ENCODE results near the gene TMEFF2.

Gene TMEFF2

DNA sequence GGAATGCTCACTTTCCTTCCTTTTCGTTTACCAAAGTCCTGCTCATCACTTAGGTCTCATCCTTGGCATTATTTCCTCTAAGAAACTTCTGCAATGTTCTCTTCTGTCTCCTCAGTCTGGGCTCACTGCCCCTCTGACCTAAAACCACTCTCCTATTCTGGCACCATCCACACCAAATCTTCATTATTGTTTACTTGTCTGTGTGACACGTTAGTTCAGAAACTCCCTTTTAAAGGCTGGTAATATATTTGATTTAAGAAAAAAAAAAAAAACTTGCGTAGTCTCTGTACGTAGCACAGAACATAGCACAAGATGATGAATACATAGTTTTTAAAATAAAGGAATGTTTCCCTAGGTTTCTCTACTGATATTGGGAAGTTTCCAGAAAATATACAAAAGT, 229.0 kb downstream of the TMEFF2 start:
- no peak for DNase-seq (ENCODE audit: low read depth)

DNA sequence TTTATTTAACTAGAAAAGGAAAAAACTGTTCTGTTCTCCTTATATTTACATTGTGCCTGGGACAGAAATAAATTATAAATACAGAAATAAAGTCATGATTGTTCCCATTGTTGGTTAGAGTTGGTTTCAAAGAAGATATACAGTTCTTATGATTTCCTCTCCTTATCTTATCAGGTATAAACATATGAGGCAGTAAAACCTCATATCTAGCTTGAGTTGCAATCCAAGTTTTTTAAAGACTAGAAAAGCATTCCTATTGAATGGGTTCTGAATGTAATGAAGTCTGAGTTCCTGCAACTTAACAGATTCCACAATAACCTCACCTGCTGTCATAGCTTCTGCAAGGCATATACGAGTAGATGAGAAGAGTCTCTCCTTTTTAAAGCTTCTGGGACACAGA, 233.2 kb downstream of the TMEFF2 start:
- no peak for DNase-seq (ENCODE audit: low read depth)

DNA sequence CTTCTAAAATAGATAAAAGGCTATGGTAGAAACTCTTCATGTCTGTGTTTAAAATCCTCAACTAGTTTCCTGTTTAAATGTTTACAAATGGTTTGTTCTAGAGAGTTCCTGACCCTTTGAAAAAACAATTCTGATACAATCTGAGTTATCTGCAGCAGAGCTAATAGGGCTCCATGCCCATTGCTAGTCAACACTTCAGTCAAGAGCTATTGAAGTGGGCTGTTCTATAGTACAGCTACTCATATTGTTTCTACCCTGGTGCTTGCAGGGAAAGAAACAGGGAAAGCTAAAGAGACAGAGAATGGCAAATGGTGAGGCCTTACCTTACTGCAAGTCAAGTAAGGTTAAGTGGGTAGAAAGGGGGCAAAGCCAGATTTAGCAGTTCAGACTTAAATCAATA, 235.5 kb downstream of the TMEFF2 start:
- DNase-seq (ENCODE audit: low read depth), result no peak

DNA sequence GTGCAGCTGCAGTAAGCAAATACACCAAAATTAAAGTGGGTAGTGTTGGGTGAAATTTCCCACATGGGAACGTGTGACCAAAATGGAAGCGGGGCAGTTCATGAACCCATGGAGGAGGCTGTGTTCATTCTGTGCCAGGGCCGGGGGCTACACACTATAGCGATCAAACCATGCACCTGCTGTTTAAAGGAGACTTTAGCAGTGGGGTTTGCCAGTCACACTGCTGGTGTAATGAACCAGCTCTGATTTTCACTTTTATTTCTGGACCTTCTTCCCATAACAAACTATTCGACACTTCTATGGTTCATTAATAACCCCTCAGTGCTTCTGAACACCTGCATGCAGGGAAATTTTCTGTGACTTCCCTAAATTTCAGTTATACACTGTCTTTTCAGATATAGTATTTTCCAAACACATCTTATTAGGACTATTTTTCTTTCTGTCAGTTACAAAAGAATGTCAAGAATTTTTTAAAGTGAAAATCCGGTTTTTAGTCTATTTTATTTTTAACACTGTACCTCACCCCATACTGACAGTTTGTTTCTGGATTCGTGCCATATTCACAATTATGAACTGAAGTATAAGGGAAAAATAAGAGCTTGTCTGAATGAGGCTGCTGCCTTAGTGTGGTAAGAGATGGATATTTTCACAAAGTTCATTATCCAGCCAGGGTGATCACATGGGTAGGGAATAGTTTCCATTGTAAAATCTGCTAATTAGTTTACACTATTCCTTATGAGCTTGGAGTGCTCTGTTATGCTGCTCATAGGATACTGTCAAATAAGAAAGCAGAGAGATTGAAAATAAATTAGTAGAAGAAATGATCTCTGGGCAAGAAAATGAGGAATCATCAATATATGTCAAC, 236.5 kb downstream of the TMEFF2 start:
- DNase-seq (ENCODE audit: low read depth), result no peak

DNA sequence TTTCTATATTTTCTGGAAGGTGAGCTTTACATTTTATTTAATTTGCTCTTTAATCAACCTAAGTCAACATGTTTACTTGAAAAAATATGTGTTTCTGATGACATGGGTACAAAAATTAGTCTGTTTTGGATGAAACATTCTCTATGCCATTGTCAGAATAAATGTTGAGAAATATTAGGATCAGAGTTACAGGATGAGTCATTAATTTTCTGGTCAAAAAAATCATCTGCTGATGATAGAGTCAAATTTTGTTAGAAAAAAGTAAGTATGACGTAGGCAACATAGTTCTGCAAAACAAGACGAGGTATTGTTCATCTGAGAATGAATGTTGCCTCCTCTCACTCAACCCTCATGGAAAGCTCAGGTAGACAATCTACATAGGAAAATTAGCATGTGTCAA, 240.3 kb downstream of the TMEFF2 start:
- no peak for DNase-seq (ENCODE audit: low read depth)

DNA sequence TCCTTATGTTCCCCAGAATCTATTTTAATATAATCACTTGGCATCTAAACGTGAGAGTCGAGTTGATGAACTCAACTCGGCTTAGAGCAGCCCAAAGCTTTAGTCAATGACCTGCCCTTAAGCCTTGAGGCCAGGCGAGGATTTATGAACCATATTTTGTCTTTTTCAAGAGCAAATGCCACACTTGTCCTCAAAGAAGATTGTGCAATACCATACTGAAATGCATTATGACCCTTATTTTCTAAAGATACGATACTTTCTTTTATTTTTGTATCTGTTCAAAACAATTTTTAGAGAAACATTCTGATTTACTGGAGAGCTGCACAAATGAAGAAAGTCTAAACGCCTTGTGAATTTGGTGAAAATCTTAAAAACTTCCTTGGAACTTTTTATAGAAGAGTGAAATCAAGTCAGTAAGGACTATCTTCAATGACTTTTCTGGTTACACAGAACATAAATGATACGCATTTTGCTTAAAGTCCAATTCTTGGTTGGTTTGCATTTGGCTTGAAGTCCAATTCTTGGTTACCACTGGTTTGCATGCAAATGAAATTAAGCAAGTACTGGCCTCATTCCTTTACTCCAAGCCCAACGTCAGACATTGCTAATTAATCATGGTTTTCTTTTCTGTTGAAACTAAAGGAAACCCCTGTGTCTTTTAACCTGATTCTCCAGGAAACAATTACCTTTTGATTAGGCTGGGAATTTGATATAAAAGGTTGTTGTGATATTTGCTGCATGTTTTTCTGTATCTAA, 242.0 kb downstream of the TMEFF2 start:
- DNase-seq (ENCODE audit: low read depth), result no peak

DNA sequence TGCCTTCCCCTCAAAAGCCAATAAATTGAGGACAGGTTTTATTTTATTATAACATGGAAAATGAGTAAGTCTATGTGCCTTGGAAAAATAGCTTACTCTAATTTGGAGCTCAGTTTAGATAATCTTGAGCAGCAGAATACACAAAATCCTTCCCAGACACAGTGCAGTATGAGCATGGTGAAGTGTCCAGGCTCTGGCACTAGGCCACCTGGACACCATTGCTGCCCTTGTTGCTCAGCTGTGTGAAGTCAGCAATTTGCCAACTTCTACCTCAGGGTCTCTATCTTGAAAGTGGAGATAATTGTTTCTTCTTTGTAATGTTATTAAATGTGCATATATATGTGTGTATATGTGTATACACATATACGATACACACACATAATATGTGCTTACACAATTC, 242.9 kb downstream of the TMEFF2 start:
- no peak for DNase-seq (ENCODE audit: low read depth)

DNA sequence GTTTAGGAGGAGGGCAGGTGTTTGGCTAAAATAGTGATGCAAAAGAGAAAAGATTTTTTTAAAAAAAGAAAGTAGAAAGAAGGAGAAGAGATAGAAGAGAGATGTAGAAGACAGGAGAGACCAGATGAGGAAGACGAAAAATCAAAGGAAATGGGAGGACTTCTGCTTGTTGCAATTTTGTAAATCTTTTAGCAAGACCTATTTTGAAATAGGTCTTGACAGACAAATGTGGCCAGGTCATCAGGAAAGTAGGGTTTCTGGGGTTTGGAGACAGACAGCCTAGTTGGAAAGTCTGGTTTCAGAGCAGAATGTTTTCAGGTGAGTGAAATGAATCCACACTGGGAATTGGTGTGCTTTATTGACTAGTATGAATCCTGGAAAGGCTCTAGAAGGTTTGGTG, 243.4 kb downstream of the TMEFF2 start:
- DNase-seq (ENCODE audit: low read depth), result no peak

DNA sequence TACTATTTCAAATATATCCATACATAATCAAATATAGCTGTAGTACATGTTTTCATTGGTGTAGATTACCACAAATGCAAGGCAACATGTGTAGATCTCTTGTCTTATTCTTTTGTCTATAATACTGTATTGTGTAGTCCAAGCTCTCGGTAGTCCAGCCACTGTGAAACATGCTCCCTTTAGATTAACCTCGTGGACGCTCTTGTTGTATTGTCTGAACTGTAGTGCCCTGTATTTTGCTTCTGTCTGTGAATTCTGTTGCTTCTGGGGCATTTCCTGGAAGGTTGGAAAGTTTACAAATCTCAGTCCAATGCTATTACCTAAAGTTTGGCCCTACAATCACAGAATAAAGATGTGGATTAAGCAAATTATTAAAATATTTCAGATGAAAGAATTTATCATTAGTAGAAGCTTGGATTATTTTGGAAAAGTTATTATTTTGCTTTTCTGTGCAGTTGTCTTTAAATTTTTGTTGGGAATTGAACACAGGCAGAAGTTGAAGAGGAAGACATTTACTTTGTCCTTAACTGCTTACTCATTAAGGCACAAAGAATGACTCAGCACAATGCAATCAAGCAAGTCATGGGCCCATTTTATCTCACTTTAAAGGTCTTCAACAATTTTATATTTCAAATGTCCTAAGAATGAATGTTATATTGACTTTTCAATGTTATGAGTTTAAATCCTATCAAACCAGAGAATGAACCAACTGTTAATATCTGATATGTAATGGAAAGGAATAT, 244.4 kb downstream of the TMEFF2 start:
- DNase-seq (ENCODE audit: low read depth), result no peak

DNA sequence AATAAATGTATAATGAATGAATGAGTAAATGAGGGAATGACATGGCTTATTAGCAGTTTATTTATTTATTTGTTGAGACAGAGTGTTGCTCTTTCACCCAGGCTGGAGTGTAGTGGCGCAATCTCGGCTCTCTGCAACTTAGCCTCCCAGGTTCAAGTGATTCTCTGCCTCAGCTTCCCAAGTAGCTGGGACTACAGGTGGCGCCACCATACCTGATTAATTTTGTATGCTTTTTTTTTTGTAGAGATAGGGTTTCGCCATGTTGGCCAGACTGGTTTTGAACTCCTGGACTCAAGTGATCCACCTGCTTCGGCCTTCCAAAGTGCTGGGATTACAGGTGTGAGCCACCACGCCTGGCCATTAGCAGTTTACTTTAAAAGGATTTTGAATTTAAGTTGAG, 247.5 kb downstream of the TMEFF2 start:
- no peak for DNase-seq (ENCODE audit: low read depth)

DNA sequence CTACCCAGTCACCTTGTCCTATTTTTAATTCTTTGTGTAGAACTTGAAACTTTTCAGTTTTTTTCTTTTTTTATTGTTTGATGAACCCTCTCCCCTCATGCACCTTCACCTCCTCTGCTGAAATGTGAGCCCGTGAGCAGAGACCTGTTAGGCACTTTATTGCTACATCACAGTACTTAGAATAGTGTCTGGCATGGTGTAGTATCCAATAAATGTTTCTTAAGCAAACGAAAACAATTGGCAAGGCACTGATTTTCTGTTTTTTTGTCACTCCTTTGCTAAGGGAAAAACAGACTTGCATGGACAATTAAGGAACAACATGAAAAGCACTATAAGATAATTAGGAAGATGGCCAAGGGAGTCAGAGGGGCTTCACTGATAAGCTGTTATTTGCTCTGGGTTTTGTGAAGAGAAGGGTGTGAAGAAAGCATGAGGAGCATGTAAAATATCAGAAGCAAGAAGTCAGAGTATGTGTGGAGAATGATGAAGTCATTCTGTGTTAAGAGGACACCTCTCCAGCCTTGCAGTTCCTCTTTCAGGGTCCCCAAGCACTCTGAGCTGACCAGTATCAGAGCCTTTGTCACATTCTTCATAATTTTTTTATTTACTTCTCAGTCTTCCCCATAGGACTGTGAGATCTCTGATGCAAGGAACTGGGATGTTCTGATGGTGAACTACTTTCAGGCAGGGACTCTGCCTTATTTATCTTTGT, 248.1 kb downstream of the TMEFF2 start:
- DNase-seq (ENCODE audit: low read depth), result no peak

DNA sequence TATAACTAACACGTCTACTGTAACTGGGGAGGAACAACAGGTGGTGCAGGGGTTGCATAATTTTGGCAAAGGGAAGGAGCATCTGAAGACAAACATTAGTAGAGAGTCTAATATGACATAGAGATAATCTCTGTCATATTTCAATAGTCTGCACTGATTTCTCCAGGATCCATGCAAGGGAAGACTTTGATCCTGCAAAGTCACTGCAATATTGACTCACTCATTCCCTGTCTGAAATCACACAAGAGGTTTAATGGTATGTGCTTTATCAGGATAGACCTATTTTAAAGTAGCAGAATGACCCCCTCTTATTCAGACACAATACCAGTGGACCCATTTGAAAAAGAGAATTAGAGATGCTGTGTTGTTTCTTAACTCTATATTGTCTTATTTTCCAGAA, 249.1 kb downstream of the TMEFF2 start:
- DNase-seq (ENCODE audit: low read depth), result no peak

DNA sequence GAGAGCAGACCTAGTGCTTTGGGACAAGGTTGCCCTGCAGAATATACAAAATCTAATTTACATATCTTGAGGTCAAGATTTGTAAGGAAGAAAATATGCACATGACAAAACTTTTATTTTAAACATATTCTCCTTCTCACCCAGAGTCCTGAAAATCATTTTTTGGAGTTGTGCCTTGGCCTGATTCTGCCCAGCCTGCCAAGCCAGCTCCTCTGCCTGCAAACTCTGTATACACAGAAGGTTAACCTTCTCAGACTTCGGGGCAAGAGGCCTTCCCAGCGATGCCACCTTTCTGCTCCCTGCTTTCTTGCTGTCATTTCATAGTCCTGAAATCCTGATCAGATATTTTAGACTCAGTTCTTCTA, 252.0 kb downstream of the TMEFF2 start:
- no peak for DNase-seq (ENCODE audit: low read depth)

DNA sequence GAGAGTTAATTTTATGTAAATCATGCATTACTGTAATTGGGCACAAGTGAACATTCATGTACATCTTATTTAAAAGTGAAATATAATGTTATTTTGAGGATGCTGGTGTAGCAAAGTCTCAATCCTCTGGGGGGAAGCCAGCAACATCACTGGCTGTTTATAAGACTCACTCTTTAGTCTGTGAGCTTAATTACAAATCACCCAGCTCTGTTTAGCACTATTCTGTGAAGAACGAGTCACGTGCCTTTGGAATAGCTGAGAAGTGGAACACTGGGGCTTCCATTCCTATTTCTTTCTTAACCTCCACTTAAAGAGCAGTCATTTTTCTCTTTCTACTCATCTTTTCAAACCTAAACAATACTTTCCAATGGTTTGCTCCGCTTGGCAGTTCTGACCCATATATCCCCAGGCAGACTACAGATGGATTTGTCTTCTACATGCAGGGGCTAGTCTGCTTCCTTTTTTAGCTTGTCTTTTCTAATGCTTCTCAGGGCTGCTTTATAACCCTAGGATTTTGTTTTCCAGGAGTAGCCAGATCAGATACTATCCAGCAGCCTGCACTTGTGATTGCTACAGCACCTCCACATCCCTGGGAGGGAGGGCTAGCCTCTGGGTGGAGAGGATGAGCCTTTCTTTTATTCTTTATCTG, 252.5 kb downstream of the TMEFF2 start:
- no peak for DNase-seq (ENCODE audit: low read depth)

DNA sequence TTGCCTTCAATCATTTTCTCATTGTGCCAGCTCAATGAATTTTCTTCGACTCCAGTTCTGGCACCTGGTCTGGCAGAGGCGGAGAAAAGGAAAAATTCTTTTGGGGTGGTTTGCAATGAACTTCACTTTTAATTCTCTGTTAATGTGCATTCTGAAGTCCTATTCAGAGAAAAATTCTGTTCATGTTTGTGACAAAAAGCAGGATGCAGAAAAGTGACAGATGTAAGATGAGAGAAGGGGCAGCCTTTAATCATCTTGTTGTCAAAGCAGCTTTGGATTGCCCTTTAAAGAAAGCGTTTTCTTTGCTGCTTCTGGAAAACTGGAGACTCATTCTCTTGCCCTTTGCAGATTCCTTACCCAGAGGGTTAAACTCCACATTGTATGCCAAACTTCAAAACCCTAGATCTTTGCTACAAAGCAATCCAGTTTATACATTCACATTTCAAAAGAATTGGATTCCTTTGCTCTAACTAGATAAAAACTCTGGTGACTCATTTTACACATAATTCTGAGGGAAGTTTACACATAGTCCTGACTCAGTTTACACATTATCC, 253.3 kb downstream of the TMEFF2 start:
- no peak for DNase-seq (ENCODE audit: low read depth)

DNA sequence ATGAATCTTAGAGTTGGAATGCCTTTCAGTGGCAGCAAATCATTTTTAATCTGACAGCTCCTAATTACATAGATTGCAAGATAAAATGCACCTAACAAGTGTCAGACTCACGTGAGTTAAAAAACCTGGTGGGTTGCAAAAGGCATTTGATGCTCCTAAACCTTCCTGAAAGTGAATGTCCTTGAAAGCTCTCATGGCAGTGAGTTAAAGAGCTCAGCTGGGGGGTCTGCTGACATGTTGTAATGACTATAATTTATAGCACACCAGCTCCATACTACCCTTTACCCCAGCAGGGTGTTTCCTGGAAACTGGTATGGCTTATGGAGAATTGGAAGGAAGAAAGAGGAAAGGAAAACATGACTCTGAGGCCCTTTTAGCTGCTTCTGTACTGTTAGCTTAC, 256.0 kb downstream of the TMEFF2 start:
- no peak for DNase-seq (ENCODE audit: low read depth)

DNA sequence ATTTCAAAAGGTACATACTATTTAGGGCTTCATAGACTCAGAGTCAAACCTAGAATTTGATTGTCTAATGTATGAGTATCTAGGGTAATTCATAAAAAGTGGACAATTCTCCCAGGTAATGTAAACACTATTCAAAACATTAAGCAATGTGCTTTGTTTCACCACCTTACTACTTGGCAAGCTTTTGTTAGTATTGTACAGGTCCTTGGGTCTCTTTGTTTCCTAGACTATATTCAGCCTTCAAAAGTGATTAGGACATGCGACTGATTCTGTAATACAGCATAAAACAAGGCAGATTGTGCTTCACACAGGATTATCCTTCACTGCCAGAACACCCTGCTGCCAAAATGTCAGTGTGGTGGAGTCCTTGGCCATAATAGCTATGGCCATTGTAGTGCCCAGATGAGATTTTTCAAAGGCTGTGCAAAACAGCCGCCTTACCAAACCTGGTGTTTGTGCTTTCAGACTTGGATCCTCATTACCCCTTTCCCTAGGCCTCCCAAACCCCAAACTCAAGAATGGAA, 257.8 kb downstream of the TMEFF2 start:
- DNase-seq (ENCODE audit: low read depth), result no peak

DNA sequence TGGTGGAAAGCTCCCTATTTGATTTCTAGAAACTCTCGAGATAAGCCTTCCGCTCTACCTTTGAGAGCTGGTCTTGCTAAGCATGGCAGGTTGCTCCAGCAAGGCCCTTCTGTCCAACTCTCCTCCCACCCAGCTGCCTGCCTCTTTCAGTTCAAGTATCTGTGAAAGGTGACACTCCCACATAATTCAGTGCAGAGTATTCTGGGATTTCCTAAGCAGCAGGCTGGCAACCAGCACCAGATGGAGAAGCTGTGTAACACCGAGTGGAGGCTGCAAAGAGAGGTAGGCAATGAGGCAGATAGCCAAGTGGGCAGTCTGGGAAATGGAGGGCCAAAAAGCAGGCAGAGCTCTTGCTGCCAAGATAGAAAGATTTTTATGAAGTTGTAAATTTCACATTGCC, 259.5 kb downstream of the TMEFF2 start:
- DNase-seq (ENCODE audit: low read depth), result no peak

DNA sequence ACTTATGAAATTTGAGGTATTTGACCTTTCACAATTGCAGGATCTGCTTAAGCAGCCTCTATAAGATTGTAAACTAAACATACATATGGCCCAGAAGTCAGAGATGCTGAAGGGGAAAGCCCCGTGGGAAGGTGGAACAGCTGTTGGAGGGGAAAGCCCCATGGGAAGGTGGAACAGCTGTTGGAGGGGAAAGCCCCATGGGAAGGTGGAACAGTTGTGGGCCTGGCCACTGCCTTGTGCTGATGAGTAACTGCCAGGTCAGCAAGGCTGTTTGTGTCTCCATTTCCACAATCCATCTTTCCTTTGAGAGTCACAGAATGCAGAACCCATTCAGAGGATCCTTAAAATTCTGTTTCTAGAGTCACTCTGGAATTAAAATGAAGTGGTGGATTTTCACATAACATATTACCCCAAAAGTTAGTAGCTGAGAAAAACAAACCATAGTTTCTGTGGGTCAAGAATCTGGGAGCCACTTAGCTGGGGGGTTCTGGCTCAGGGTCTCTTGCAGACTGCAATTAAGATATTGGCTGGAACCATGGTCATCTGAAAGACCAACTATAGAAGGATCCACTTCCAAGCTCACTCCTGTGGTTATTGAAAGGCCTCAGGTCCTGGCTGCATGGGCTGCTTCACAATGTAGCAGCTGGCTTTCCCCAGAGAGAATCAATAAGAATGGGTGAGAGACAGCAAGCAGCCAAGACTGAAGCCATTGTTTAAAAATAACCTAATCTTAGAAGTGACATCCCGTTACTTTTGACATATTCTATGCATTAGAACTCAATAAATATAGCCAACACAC, 261.2 kb downstream of the TMEFF2 start:
- no peak for DNase-seq (ENCODE audit: low read depth)

DNA sequence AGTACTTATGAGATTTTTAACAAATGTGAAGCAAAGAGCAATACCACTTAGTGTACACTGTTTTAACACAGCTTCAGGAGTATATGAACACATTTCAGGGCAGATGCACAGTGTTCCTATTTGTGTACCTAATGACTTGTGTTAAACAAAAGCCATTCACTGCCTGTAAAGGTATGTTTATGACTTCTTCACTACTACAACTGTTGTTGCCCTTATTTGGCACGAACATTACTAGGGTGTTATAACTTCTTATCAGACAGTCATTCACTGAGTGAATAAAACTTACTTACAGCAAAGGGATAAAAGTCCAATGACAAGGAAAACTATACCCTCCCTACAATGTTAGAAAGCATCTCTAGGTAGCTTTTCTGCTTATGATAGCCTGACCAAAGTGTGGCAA, 262.4 kb downstream of the TMEFF2 start:
- DNase-seq (ENCODE audit: low read depth), result no peak
